ENCODE data around the gene PACRG. TPM values are rescaled to one million over a fixed set of nuclear protein-coding genes. Genes with fewer than 3 reads are reported as not detected.

Gene PACRG
- total RNA-seq, 1 experiment from 2014 or later, result 0.26 TPM

DNA sequence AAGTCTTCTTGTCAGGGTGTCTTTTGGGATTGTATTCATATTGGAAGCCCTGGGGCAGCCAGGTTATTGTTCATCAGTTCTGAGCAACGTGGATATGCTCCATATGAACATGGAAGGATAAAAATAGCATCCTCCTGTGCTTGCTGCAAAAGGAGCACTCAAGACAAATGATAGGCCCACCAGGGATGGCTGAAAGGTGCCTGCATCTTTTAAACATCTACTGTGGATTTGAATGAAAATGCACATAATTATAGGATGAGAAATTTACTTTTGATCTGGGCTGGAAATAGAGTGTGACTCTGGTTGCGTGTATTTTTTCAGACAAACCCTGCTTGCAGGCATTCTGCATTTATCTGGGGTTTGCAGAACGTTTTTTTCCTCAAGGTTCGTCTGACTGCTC is 299.1 kb downstream of the PACRG start:
- H4K5ac ChIP-seq (ENCODE audit: insufficient read length, low read depth, low read length), result no peak overlapping the region
- H4K91ac ChIP-seq (ENCODE audit: insufficient read length, low read depth, low read length), result no peak overlapping the region
- H3T11ph ChIP-seq (ENCODE audit: low read length), result no peak overlapping the region
- no peaks in the 10 kb centered on the region for H3K9me3 ChIP-seq (ENCODE audit: control insufficient read depth, low read depth, low read length)
- H3K56ac ChIP-seq (ENCODE audit: insufficient read length, low read depth, low read length), result no peak overlapping the region
- no peak overlapping the region for H3K18ac ChIP-seq (ENCODE audit: insufficient read length, low read depth, low read length)
- no peak overlapping the region for H3K9ac ChIP-seq (ENCODE audit: extremely low read depth, insufficient read length, low read length)
- no CpG with 5 or more reads among the region's 4 CpGs for WGBS (ENCODE audit: extremely low coverage, insufficient read length, low lambda C conversion rate)
- H3K4me1 ChIP-seq (ENCODE audit: insufficient read depth, low read length), result no peaks in the 10 kb centered on the region
- H4K8ac ChIP-seq (replicated peaks; ENCODE audit: insufficient read length, low read depth, low read length), result no peak overlapping the region
- H3K4me2 ChIP-seq (ENCODE audit: insufficient read depth, insufficient read length, low read length), result no peak overlapping the region
- H3K23ac ChIP-seq (ENCODE audit: insufficient read length, low read depth, low read length), result no peak overlapping the region
- no peaks in the 10 kb centered on the region for H4K20me1 ChIP-seq (ENCODE audit: control insufficient read depth, insufficient read depth, insufficient read length)
- H3K23me2 ChIP-seq (ENCODE audit: insufficient read length, low read depth, low read length, poor library complexity, severe bottlenecking), result no peaks in the 10 kb centered on the region
- no peak overlapping the region for H2BK20ac ChIP-seq (ENCODE audit: low read depth, low read length, poor library complexity, severe bottlenecking)
- Mint-ChIP-seq H3K27me3 (ENCODE audit: low read depth) (peaks cover 3% of the 10 kb centered on the region; the same call in 1 of the 2 replicates), H3K9me3 (peaks cover 22 to 25% of the 10 kb centered on the region in 2 experiments), H3K27ac (no peak overlapping the region), H3K4me1 (peaks cover 2 to 7% of the 10 kb centered on the region in 2 experiments; a peak in 2 of 4 replicates), H3K36me3 (ENCODE audit: insufficient read depth in 1 of 3, low read depth in 3 of 3) (peaks cover 6 to 17% (median 10%) of the 10 kb centered on the region in 3 experiments; a peak in 6 of 7 replicates), H3K4me3 (no peak overlapping the region)
- no peak overlapping the region for H3K4ac ChIP-seq (ENCODE audit: low read depth, low read length)
- no peaks in the 10 kb centered on the region for H3K79me1 ChIP-seq (ENCODE audit: insufficient read depth, low read depth, low read length, poor library complexity, severe bottlenecking)
- H2BK15ac ChIP-seq (ENCODE audit: low read depth, low read length), result no peak overlapping the region
- TF ChIP-seq CTCF (conservative IDR thresholded peaks at IDR 0.05), result no peak
- no peak overlapping the region for H2AFZ ChIP-seq (ENCODE audit: low read length)
- no peak overlapping the region for H2BK12ac ChIP-seq (ENCODE audit: insufficient read length, low read depth, low read length)
- no peaks in the 10 kb centered on the region for H3K79me2 ChIP-seq (ENCODE audit: insufficient read depth, low read length)
- H2BK120ac ChIP-seq (ENCODE audit: low read depth, low read length, poor library complexity, severe bottlenecking), result no peak overlapping the region
- H3K27me3 ChIP-seq (ENCODE audit: insufficient read depth, low read length), result no peaks in the 10 kb centered on the region
- H2BK5ac ChIP-seq (ENCODE audit: insufficient read length, low read length), result no peak overlapping the region
- H2AK5ac ChIP-seq (ENCODE audit: insufficient read length, low read length), result no peak overlapping the region
- H3K27ac ChIP-seq (ENCODE audit: insufficient read length, low read depth, low read length), result no peak overlapping the region
- no peak for DNase-seq
- no peak overlapping the region for H3K14ac ChIP-seq (ENCODE audit: insufficient read depth, low read length)
